OCI-M2 (cell line): ENCODE data around the gene STK32C.

Experiments
- DNase-seq: peaks from one replicate; lab custom pipeline; 2025; ENCODE audit not compliant: unreplicated experiment; lab: John Stamatoyannopoulos, UW

The STK32C gene

GRCh38 chr10:132202070-132202970 lies 105.4 kb downstream of the STK32C start:
- no peak for DNase-seq

GRCh38 chr10:132201111-132201969 lies 106.4 kb downstream of the STK32C start:
- no peak for DNase-seq

- no peak for DNase-seq
These were observed 107.2 kb downstream of the STK32C start for GRCh38 chr10:132200344-132201110.

- DNase-seq = no peak
These were observed 107.9 kb downstream of the STK32C start for GRCh38 chr10:132199854-132200311.

- no peak for DNase-seq
These were observed 108.4 kb downstream of the STK32C start for GRCh38 chr10:132199268-132199853.

- DNase-seq = no peak
These were observed 109.2 kb downstream of the STK32C start for GRCh38 chr10:132198381-132199181.

- no peak for DNase-seq
These were observed 109.7 kb downstream of the STK32C start for GRCh38 chr10:132198068-132198370.

- DNase-seq = no peak
These were observed 110.3 kb downstream of the STK32C start for GRCh38 chr10:132197271-132198067.

GRCh38 chr10:132196178-132197113 lies 111.3 kb downstream of the STK32C start:
- DNase-seq = no peak

GRCh38 chr10:132195366-132196075 lies 112.2 kb downstream of the STK32C start:
- DNase-seq = no peak

- DNase-seq = no peak
These were observed 113.0 kb downstream of the STK32C start for GRCh38 chr10:132194726-132195125.

GRCh38 chr10:132193907-132194552 lies 113.7 kb downstream of the STK32C start:
- DNase-seq = no peak

- no peak for DNase-seq
These were observed 114.6 kb downstream of the STK32C start for GRCh38 chr10:132192991-132193665.

- no peak for DNase-seq
These were observed 115.4 kb downstream of the STK32C start for GRCh38 chr10:132192076-132192975.

GRCh38 chr10:132189810-132190422 lies 117.8 kb downstream of the STK32C start:
- no peak for DNase-seq
